K562 (cell line): ENCODE results near the gene APP. TPM values are rescaled to one million over a fixed set of nuclear protein-coding genes. Genes with fewer than 3 reads are reported as not detected.

Experiments used
- XRCC3 ChIP-seq: fragments of 450-650 bp; IDR thresholded peaks from 2 replicates; pipeline ENCODE4 v1.6.1; 2017; ENCODE audit warnings: mild to moderate bottlenecking, moderate library complexity
- polyA plus RNA-seq, 8 experiments: library from polyadenylated mRNA; depleted of rRNA in 4 of 8; stranded (reverse) in 5 of 8; unstranded in 3 of 8; fragments of >200 nt; fragmentation: Nextera tagmentation in 2 of 8; fragmentation: Illumina TruSeq in 1 of 8; extraction: Ambion mirVana in 2 of 8; extraction: Trizol in 1 of 8; gene quantifications; 2 replicates each; pipeline versions ENCODE4 v1.2.1 to v1.2.3, GENCODE V29; 2011 to 2014; ENCODE audit warnings: inconsistent platforms in 1 of 8, missing spikeins in 1 of 8
- total RNA-seq, 7 experiments: library from RNA; depleted of rRNA in 6 of 7; stranded (reverse); fragments of >200 nt in 6 of 7; fragmentation: Illumina TruSeq in 2 of 7; extraction: Trizol in 2 of 7; gene quantifications; 2 replicates each; pipeline versions ENCODE4 v1.2.1 to v1.2.3, GENCODE V29; 2011 to 2021; ENCODE audit warnings: low replicate concordance in 1 of 7
- TF ChIP-seq, protein P1 (sequence below), 2 experiments: fragments of 450-650 bp; IDR thresholded peaks; 2 replicates each; pipeline ENCODE4 v1.6.1; 2016; ENCODE audit warnings: mild to moderate bottlenecking in 2 of 2, borderline replicate concordance in 1 of 2, low read depth in 1 of 2, moderate library complexity in 1 of 2

Gene APP
- total and polyA plus RNA-seq, 9 of the 15 experiments (the other 6 are each of a cell fraction or from before 2014, with no cell fraction given): 0.01 to 1.5 (median 0.16) TPM; not detected in 5

DNA sequence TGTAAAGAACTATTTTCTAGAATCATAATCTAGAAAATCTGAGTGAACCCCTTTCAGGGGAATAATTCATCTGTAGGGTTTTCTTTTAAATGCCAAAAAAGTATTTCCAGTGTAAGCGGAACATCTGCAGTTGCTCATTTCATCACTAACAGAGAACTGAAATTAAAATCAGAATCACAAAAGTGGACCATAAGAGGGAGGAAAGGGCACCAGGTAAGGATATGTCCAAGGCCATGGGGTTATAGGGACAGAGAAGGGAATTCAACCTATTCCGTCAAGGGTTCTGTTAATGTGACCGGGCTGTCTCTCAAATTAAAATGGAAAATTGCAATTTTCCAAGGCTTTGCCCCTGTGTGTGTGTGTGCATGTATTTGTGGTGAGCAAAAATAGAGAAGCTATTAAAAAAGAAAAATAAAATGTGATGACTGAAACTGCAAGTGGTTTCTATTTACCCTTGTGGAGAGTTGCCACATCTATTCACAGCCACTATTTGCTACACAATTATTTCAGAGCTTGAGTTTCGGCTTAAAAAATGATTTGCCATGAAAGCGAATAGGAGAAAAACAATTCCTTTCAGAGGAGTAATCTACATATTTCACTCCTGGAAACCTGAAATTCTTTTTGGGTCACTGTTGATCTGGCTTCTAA, 53.1 kb downstream of the APP start (continued):
- TF ChIP-seq, protein P1, sequence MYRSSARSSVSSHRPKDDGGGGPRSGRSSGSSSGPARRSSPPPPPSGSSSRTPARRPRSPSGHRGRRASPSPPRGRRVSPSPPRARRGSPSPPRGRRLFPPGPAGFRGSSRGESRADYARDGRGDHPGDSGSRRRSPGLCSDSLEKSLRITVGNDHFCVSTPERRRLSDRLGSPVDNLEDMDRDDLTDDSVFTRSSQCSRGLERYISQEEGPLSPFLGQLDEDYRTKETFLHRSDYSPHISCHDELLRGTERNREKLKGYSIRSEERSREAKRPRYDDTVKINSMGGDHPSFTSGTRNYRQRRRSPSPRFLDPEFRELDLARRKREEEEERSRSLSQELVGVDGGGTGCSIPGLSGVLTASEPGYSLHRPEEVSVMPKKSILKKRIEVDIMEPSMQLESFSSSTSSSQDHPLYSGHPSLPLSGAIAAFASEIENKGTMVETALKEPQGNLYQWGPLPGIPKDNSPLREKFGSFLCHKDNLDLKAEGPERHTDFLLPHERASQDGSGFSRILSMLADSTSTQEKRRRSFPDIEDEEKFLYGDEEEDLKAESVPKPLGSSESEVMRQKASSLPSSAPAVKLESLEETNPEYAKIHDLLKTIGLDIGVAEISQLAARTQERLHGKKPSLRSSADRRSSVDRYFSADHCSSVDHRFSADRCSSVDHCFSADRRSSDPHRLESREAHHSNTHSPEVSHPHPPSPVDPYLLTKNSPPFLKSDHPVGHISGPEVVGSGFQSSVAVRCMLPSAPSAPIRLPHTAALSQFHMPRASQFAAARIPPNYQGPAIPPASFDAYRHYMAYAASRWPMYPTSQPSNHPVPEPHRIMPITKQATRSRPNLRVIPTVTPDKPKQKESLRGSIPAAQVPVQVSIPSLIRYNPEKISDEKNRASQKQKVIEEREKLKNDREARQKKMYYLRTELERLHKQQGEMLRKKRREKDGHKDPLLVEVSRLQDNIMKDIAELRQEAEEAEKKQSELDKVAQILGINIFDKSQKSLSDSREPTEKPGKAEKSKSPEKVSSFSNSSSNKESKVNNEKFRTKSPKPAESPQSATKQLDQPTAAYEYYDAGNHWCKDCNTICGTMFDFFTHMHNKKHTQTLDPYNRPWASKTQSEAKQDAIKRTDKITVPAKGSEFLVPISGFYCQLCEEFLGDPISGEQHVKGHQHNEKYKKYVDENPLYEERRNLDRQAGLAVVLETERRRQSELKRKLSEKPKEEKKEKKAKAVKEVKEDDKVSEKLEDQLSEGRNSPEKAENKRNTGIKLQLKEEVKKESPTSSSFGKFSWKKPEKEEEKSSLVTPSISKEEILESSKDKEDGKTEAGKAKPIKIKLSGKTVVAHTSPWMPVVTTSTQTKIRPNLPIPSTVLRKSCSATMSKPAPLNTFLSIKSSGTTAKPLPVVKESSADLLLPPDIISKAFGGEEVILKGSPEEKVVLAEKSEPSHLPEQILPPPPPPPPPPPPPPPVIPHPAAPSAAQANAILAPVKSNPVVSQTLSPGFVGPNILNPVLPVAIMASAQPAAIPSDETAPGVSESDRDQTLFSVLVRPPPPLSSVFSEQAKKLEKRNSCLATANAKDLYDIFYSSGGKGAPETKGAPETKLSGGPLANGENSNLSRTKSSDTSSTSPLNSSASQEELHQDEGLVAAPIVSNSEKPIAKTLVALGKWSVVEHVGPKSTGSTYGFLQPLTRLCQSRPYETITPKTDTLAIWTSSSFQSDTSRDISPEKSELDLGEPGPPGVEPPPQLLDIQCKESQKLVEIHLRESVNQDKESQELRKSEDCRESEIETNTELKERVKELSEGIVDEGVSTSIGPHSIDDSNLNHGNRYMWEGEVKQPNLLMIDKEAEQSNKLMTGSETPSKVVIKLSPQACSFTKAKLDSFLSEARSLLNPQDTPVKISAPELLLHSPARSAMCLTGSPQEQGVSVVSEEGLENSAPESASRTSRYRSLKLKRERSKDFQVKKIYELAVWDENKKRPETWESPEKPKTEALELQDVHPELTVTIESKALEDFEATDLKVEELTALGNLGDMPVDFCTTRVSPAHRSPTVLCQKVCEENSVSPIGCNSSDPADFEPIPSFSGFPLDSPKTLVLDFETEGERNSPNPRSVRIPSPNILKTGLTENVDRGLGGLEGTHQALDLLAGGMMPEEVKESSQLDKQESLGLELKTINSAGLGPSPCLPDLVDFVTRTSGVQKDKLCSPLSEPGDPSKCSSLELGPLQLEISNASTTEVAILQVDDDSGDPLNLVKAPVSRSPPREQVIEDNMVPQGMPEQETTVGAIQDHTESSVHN (IDR thresholded peaks at IDR 0.05; ENCODE audit: borderline replicate concordance in 1 of 2, low read depth in 1 of 2): no peak
- TF ChIP-seq XRCC3: no peak
- TF ChIP-seq, all 486 proteins: peak for 0
